Limb (tissue), 2 donors: ENCODE data around the gene H6PD.
A peak's percentile ranks its signal among the peaks of the same experiment; 100 is the strongest.

Experiments used
- DNase-seq, 2 donors: peaks; one replicate each; pipeline ENCODE4 v3.0.0-alpha.2; 2016; ENCODE audit errors: extremely low spot score in 2 of 2

The H6PD gene

GRCh38 chr1:9240914-9241820 lies 6.6 kb downstream of the H6PD start:
- no peak for DNase-seq

GRCh38 chr1:9241891-9242290 lies 7.3 kb downstream of the H6PD start:
- no peak for DNase-seq

- DNase-seq, result no peak
These were observed 7.9 kb downstream of the H6PD start for GRCh38 chr1:9242338-9242969.

GRCh38 chr1:9243066-9243739 lies 8.6 kb downstream of the H6PD start:
- DNase-seq, result no peak

- DNase-seq, result no peak
These were observed 10.1 kb downstream of the H6PD start for GRCh38 chr1:9244501-9245229.

GRCh38 chr1:9245230-9245619 lies 10.7 kb downstream of the H6PD start:
- no peak for DNase-seq

- no peak for DNase-seq
These were observed 11.1 kb downstream of the H6PD start for GRCh38 chr1:9245661-9246060.

- no peak for DNase-seq
These were observed 11.6 kb downstream of the H6PD start for GRCh38 chr1:9246215-9246614.

GRCh38 chr1:9246841-9247785 lies 12.5 kb downstream of the H6PD start:
- DNase-seq, result no peak

GRCh38 chr1:9247894-9248293 lies 13.3 kb downstream of the H6PD start:
- DNase-seq, result no peak

GRCh38 chr1:9248341-9249262 lies 14.0 kb downstream of the H6PD start:
- DNase-seq, result no peak

- DNase-seq, result no peak
These were observed 14.6 kb downstream of the H6PD start for GRCh38 chr1:9249263-9249533.

- no peak for DNase-seq
These were observed 15.2 kb downstream of the H6PD start for GRCh38 chr1:9249534-9250410.

GRCh38 chr1:9250411-9251381 lies 16.1 kb downstream of the H6PD start:
- DNase-seq, result peak in 1 of 2 donors; percentile 37

GRCh38 chr1:9251501-9251900 lies 16.9 kb downstream of the H6PD start:
- DNase-seq, result no peak

GRCh38 chr1:9253004-9253403 lies 18.4 kb downstream of the H6PD start:
- no peak for DNase-seq

GRCh38 chr1:9253453-9254105 lies 19.0 kb downstream of the H6PD start:
- DNase-seq, result no peak
